OCI-LY3 (cell line): Measurements from ENCODE around the gene PRODH.
"Not testable (repeated sequence)": the region's sequence is repeated elsewhere in the genome, so short reads cannot be mapped to it uniquely, and the experiment has no call there.

Experiments
- H2AFZ ChIP-seq: fragments of 200-600, 300-600 bp; shearing (Covaris generic); 2 replicates; pipeline ENCODE4 v1.6.0; 2014; ENCODE audit warnings: antibody characterized with exemption, low read depth, low read length
- H3K27ac ChIP-seq: fragments of 200-600, 300-600 bp; sonication (generic); 2 replicates; pipeline ENCODE4 v1.5.1; 2014; ENCODE audit warnings: mild to moderate bottlenecking, low read length, moderate library complexity, mixed read lengths
- H3K27me3 ChIP-seq: fragments of 200-600, 300-600 bp; sonication (generic); 2 replicates; pipeline ENCODE4 v1.6.1; 2014; ENCODE audit warnings: low read depth, low read length, mixed read lengths
- H3K36me3 ChIP-seq: fragments of 200-600, 300-600 bp; sonication (generic); replicated peaks from 2 replicates; pipeline ENCODE3; 2014; ENCODE audit warnings: low read depth, low read length, mixed read lengths
- H3K4me1 ChIP-seq: fragments of 300-600, 200-600 bp; sonication (generic); 2 replicates; pipeline ENCODE4 v1.6.1; 2014; ENCODE audit warnings: low read length, mixed read lengths
- H3K4me2 ChIP-seq: fragments of 200-600, 300-600 bp; sonication (generic); 2 replicates; pipeline ENCODE4 v1.6.1; 2014; ENCODE audit warnings: low read length, mixed read lengths
- H3K4me3 ChIP-seq: fragments of 300-600, 200-600 bp; sonication (generic); 2 replicates; pipeline ENCODE4 v1.5.1; 2014; ENCODE audit warnings: antibody characterized with exemption, mild to moderate bottlenecking, low read length, moderate library complexity
- H3K79me2 ChIP-seq: fragments of 300-600, 200-600 bp; shearing (Covaris generic); 2 replicates; pipeline ENCODE4 v1.6.1; 2014; ENCODE audit warnings: mild to moderate bottlenecking, low read length, mixed read lengths
- H3K9ac ChIP-seq: fragments of 300-600, 200-600 bp; shearing (Covaris generic); 2 replicates; pipeline ENCODE4 v1.6.0; 2014; ENCODE audit warnings: mild to moderate bottlenecking, low read length, moderate library complexity
- H3K9me3 ChIP-seq: fragments of 200-600, 300-600 bp; shearing (Covaris generic); 2 replicates; pipeline ENCODE4 v1.6.1; 2014; ENCODE audit warnings: low read length, mixed read lengths; ENCODE audit not compliant: insufficient read depth
- H4K20me1 ChIP-seq: fragments of 200-600, 300-600 bp; sonication (generic); 2 replicates; pipeline ENCODE4 v1.6.1; 2016; ENCODE audit warnings: low read length, mixed read lengths; ENCODE audit not compliant: insufficient read depth
- EZH2phosphoT487 ChIP-seq: fragments of 200-600 bp; shearing (Covaris generic); IDR thresholded peaks from 2 replicates; pipeline ENCODE4 v1.6.1; 2018; ENCODE audit warnings: antibody characterized with exemption, mixed run types, low read depth
- TF ChIP-seq, protein P1 (sequence below): fragments of 200-600, 300-600 bp; sonication (generic); IDR thresholded peaks from 2 replicates; pipeline ENCODE4 v1.5.1; 2014; ENCODE audit warnings: antibody characterized with exemption, low read length, low read depth

Gene PRODH

DNA sequence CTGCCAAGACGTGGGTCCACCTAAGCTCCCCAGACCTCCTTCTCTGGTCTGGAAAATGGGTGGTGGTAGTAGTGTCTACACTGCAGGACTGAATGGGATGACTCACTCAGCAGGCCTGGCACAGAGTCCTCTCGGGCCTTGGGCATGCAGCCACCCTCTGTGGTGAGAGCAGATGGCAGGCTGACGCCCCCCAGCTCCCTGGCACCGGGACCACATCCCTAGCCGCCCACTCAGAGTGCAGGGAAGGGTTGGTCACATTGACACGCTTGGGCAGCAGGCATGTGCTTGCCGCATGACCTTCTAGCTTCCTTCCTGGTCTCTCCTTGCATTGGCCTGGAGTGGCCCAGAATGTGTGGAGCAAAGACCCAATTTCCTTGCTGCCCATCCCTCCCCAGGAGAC is 30.7 kb upstream of the PRODH start:
- H3K36me3 ChIP-seq, result no peaks in the 10 kb centered on the region
- no peaks in the 10 kb centered on the region for H3K4me1 ChIP-seq
- H2AFZ ChIP-seq, result no peak overlapping the region
- H3K27ac ChIP-seq, result no peak overlapping the region
- TF ChIP-seq, protein P1, sequence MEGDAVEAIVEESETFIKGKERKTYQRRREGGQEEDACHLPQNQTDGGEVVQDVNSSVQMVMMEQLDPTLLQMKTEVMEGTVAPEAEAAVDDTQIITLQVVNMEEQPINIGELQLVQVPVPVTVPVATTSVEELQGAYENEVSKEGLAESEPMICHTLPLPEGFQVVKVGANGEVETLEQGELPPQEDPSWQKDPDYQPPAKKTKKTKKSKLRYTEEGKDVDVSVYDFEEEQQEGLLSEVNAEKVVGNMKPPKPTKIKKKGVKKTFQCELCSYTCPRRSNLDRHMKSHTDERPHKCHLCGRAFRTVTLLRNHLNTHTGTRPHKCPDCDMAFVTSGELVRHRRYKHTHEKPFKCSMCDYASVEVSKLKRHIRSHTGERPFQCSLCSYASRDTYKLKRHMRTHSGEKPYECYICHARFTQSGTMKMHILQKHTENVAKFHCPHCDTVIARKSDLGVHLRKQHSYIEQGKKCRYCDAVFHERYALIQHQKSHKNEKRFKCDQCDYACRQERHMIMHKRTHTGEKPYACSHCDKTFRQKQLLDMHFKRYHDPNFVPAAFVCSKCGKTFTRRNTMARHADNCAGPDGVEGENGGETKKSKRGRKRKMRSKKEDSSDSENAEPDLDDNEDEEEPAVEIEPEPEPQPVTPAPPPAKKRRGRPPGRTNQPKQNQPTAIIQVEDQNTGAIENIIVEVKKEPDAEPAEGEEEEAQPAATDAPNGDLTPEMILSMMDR, result no peak
- TF ChIP-seq EZH2phosphoT487, result no peak
- no peaks in the 10 kb centered on the region for H3K79me2 ChIP-seq
- no peak overlapping the region for H3K9ac ChIP-seq
- no peak overlapping the region for H3K4me2 ChIP-seq
- H3K9me3 ChIP-seq, result no peaks in the 10 kb centered on the region
- H4K20me1 ChIP-seq, result 0 out of 2 replicates have a peak, but pooled peaks cover 3% of the 10 kb centered on the region
- H3K27me3 ChIP-seq, result no peaks in the 10 kb centered on the region
- no peak overlapping the region for H3K4me3 ChIP-seq

DNA sequence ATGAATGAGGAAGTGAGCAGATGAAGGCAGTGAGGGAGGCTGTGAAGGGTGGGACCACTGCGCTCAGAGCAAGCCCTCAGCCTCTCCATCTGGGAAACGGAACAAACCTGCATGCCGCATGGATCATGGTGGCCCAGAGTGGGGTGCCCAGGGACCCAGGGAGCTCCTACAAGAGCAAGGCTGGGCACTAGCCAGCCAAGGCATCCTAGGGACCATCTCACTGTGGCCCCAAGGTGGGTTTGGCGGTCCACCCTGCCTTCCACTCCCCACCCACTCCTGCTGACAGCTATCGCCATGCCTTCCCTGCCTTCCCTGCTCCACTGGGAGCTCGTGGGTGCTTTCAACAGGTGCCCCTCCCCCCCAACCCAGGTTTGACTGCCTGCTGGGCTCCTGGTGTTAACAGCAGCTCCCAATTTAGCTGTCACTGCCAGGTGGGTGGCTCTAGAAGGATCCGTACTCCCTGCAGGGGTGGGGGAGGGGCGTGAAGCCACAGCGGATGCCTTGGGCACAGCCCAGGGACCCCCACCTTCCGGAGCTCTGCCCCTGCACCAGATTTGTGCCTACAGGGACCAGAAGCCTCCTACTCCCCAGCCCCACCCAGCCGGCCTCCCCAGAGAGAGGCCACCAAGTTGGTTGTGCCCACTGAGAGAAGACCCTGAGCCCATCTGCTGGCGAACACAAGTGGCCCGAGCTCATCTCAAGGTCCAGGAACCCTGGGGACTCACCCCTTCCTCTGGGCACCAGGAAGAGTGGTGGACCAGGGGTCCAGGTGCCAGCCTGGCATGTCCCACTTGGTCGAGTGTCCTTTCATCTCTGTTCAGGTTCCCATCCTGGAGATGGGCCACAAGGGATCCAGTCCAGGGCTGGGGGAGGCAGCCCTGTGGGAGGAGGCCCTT is 29.7 kb upstream of the PRODH start:
- H3K36me3 ChIP-seq, result no peaks in the 10 kb centered on the region
- no peaks in the 10 kb centered on the region for H3K9me3 ChIP-seq
- no peak overlapping the region for H3K4me2 ChIP-seq
- H2AFZ ChIP-seq, result no peak overlapping the region
- no peak overlapping the region for H3K27ac ChIP-seq
- no peak overlapping the region for H3K4me3 ChIP-seq
- 0 out of 2 replicates have a peak, but pooled peaks cover 3% of the 10 kb centered on the region for H4K20me1 ChIP-seq
- TF ChIP-seq, protein P1, result no peak
- no peak for TF ChIP-seq EZH2phosphoT487
- H3K79me2 ChIP-seq, result no peaks in the 10 kb centered on the region
- H3K4me1 ChIP-seq, result no peaks in the 10 kb centered on the region
- no peak overlapping the region for H3K9ac ChIP-seq
- H3K27me3 ChIP-seq, result no peaks in the 10 kb centered on the region

DNA sequence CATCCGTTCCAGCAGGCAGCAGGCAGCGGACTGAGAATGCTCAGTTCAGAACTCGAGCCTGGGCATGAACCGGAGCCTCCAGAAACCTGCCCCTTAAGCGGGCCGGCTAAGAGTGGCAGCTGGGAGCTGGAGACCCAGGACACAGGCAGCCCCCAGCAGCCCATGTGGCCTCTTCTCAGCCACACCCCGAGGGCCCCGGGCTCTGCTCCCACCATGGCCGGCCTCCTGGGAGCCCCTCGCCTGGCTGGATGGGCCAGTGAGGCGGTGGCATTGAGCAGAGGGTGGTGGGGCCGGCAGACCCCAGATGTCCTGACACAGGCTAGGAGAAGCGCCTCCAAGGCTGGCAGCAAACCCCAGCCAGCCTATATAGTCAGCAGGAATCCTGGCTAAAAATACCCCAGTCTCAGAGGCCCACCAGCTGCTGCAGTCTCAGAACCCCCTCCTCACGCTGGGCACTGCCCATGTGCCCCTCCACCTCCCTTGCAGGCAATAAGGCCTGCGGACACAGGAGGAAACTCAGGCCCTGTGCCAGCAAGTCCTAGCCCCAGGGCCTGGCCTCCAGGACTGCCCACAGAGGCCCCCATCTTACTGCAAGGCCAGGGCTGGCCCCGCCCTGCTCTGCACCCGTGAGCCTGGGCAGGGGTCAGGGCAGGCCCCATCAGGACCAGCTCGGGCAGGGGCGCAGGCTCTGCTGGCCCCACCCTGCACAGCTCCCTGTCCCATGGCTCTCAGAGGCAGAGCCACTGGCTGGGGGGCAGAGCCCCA is 28.6 kb upstream of the PRODH start:
- not testable (repeated sequence) for H3K27ac ChIP-seq, H3K4me3 ChIP-seq, H2AFZ ChIP-seq, H3K36me3 ChIP-seq, H4K20me1 ChIP-seq, H3K79me2 ChIP-seq, H3K4me1 ChIP-seq, H3K9ac ChIP-seq, H3K9me3 ChIP-seq, H3K27me3 ChIP-seq, H3K4me2 ChIP-seq

DNA sequence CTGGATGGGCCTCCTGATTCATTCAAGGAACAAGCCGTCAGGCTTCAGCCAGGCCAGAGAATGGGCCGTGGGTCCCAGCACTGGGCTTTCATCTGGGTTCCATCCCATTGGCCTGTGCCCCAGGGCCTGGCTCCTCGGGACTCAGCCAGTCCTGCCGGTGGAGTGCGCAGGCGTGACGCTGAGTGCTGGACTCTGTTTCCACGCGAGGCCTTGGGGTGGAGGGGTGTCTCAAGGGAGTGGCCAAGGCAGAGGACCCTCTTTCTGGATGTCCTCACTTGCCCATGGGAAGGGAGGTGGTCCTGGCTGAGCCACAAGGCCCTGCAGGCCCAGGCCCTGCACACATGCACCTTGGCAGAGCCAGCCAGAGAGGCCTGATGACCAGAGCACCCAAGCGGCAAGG is 28.0 kb upstream of the PRODH start:
- not testable (repeated sequence) for H3K4me1 ChIP-seq, H3K9ac ChIP-seq, H3K79me2 ChIP-seq, H3K4me3 ChIP-seq, H4K20me1 ChIP-seq, H2AFZ ChIP-seq, H3K9me3 ChIP-seq, H3K4me2 ChIP-seq, H3K27ac ChIP-seq, H3K36me3 ChIP-seq, H3K27me3 ChIP-seq

DNA sequence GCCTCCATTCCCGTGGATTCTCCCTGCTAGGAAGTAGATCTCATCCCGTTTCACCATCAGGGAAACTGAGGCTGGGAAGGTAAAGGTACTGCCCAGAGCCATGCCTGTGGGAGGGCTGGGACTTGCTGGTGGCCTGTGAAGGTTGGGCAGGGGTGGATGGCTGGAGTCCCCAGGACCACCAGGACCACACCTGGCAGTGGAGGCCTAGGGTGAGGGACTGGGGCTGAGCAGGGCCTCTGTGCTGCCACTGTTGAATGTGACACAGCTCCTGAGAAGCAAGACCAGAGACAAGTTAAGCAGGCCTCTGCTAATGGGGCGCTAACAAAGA is 26.2 kb upstream of the PRODH start:
- Histone ChIP-seq H2AFZ (no peak overlapping the region), H3K36me3 (no peaks in the 10 kb centered on the region), H3K4me1 (no peaks in the 10 kb centered on the region), H3K4me3 (no peak overlapping the region), H3K4me2 (no peak overlapping the region), H4K20me1 (0 out of 2 replicates have a peak, but pooled peaks cover 3% of the 10 kb centered on the region), H3K9me3 (no peaks in the 10 kb centered on the region), H3K9ac (no peak overlapping the region), H3K27ac (no peak overlapping the region), H3K79me2 (no peaks in the 10 kb centered on the region), H3K27me3 (no peaks in the 10 kb centered on the region)
- no peak for TF ChIP-seq EZH2phosphoT487
- TF ChIP-seq, protein P1, result no peak

DNA sequence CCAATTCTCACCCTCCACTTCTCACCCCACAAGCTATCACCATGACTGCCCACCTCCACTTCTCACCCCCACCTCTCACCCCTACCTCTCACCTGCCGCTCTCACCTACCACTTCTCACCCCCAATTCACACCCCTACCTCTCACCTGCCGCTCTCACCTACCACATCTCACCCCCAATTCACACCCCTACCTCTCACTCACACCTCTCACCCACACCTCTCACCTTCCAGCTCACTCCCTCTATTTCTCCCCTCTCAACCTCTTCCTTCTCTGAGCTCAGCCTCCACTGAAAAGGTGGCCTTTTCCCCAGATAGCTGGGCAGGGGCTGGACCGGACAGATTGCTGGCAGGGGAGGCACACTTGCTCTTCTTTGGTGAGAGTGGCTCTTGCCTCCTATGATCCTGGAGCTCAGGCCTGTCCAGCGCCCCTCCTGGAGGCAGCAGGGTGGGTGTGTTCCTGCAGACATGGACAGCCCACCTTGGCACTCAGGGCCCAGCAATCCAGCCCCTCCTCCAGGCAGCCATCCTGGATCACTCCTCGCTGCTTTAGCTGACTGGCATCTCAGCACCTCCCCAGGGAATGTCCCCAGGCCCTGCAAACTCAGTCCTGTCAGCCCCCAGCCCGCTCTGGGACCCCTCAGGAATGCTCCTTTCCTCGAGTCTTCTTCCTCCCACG is 25.7 kb upstream of the PRODH start:
- H3K27ac ChIP-seq, H3K4me1 ChIP-seq, H2AFZ ChIP-seq, H3K79me2 ChIP-seq, H3K27me3 ChIP-seq, H3K4me2 ChIP-seq, H4K20me1 ChIP-seq, H3K4me3 ChIP-seq, H3K9ac ChIP-seq, H3K36me3 ChIP-seq, H3K9me3 ChIP-seq: not testable (repeated sequence)

DNA sequence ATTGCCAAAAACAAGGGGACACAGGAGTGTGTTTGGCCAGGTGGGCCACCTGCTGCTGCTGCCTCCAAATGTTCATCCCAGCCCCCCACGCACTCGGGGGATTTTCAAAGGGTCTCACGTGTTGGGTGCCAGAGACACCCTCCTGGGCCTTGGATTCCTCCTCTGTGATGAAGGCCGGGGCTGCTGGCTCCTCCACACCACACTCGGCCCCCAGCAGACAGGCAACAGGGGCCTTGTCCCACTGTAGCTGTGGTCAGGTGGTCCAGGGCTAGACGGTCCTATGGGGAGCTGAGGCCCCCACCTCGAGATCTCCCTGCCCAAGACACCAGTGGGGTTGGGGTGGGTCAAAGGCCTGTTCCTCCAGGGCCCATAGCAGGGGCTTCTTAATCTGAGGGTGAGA is 25.1 kb upstream of the PRODH start:
- H3K9ac ChIP-seq, H3K27me3 ChIP-seq, H4K20me1 ChIP-seq, H3K36me3 ChIP-seq, H3K4me2 ChIP-seq, H3K9me3 ChIP-seq, H3K4me3 ChIP-seq, H3K4me1 ChIP-seq, H3K79me2 ChIP-seq, H2AFZ ChIP-seq, H3K27ac ChIP-seq: not testable (repeated sequence)
